HL-60 (cell line): ENCODE data around the gene ZNF512B.

Experiments
- DNase-seq, 2 experiments: peaks; one replicate each; pipeline ENCODE4 v3.0.0-alpha.2; 2010 to 2020; ENCODE audit warnings: low read depth in 1 of 2, low spot score in 1 of 2
- H3K27ac ChIP-seq: fragments of 250-450 bp; sonication (Bioruptor Pico); replicated peaks from 2 replicates; pipeline ENCODE4 v1.5.1; 2020; ENCODE audit warnings: mild to moderate bottlenecking, moderate library complexity
- H3K27me3 ChIP-seq: fragments of 250-450 bp; sonication (Bioruptor Pico); 2 replicates; pipeline ENCODE4 v1.5.1; 2021; ENCODE audit warnings: mild to moderate bottlenecking, moderate library complexity; ENCODE audit not compliant: insufficient read depth, poor library complexity, severe bottlenecking
- H3K4me3 ChIP-seq: replicated peaks from 2 replicates; pipeline ENCODE4 v1.5.1; 2011; ENCODE audit warnings: mild to moderate bottlenecking, control low read depth, low read length; ENCODE audit not compliant: insufficient read depth
- CTCF ChIP-seq: IDR thresholded peaks from one replicate; pipeline ENCODE4 v1.5.1; 2011; ENCODE audit warnings: low read length, control low read depth, inconsistent platforms; ENCODE audit not compliant: insufficient read depth
- GABPA ChIP-seq: IDR thresholded peaks from 2 replicates; pipeline ENCODE4 v1.6.1; 2012; ENCODE audit warnings: low read depth
- POLR2AphosphoS5 ChIP-seq: IDR thresholded peaks from 2 replicates; pipeline ENCODE4 v1.6.1; 2012; ENCODE audit warnings: low read depth
- REST ChIP-seq: IDR thresholded peaks from 2 replicates; pipeline ENCODE4 v1.6.1; 2012; ENCODE audit warnings: low read depth; ENCODE audit not compliant: insufficient replicate concordance
- SPI1 ChIP-seq: IDR thresholded peaks from 2 replicates; pipeline ENCODE4 v1.6.1; 2012; ENCODE audit warnings: low read depth, mild to moderate bottlenecking, borderline replicate concordance

ZNF512B gene

GRCh38 chr20:64001607-64002011 is 31.9 kb upstream of the ZNF512B start:
- H3K27me3 ChIP-seq: no peaks in the 10 kb centered on the region
- no peak overlapping the region for H3K4me3 ChIP-seq
- no peak overlapping the region for H3K27ac ChIP-seq
- no peak for DNase-seq
- TF ChIP-seq CTCF (no peak), GABPA (no peak), REST (no peak), SPI1 (no peak), POLR2AphosphoS5 (no peak)

DNA sequence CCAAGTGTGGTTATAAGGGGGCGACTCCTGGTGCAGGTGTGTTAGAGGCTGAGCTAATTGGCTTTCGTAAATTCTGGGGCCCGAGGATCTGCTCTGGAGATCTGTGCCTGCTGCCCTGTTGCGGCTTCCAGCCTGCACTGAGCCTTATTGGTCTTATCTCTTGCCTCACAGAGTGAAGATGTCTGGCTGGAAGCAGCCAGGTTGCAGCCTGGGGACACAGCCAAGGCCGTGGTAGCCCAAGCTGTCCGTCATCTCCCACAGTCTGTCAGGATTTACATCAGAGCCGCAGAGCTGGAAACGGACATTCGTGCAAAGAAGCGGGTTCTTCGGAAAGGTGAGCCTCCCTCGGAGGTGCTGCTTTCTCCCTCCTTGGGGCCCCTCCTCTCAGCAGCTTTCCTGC is 31.2 kb upstream of the ZNF512B start:
- no peak overlapping the region for H3K27ac ChIP-seq
- H3K27me3 ChIP-seq: no peaks in the 10 kb centered on the region
- no peak overlapping the region for H3K4me3 ChIP-seq
- no peak for DNase-seq
- no peak for TF ChIP-seq SPI1
- no peak for TF ChIP-seq GABPA
- no peak for TF ChIP-seq REST
- no peak for TF ChIP-seq POLR2AphosphoS5
- no peak for TF ChIP-seq CTCF

GRCh38 chr20:63982937-63983336 is 13.2 kb upstream of the ZNF512B start:
- TF ChIP-seq POLR2AphosphoS5 (no peak), SPI1 (no peak), GABPA (no peak), CTCF (no peak), REST (no peak)
- no peak for DNase-seq
- no peak overlapping the region for H3K4me3 ChIP-seq
- H3K27me3 ChIP-seq: no peaks in the 10 kb centered on the region
- H3K27ac ChIP-seq: no peak overlapping the region
